A673 (cell line): ENCODE data around the gene LIMA1.
"Not testable (repeated sequence)": the region's sequence is repeated elsewhere in the genome, so short reads cannot be mapped to it uniquely, and the experiment has no call there.

Experiments used
- EZH2 ChIP-seq: fragments of 200-600 bp; sonication (generic); IDR thresholded peaks from 2 replicates; pipeline ENCODE4 v1.6.1; 2017; ENCODE audit warnings: borderline replicate concordance, low read depth, mild to moderate bottlenecking, mixed read lengths, antibody characterized with exemption, low read length; ENCODE audit not compliant: poor library complexity, severe bottlenecking
- TF ChIP-seq, protein P1 (sequence below): fragments of 300-800, 200-600 bp; sonication (generic); conservative IDR thresholded peaks from 2 replicates; pipeline ENCODE4 v1.5.1; 2017; ENCODE audit warnings: low read depth, mild to moderate bottlenecking, antibody characterized with exemption, low read length, moderate library complexity, mixed read lengths

DNA sequence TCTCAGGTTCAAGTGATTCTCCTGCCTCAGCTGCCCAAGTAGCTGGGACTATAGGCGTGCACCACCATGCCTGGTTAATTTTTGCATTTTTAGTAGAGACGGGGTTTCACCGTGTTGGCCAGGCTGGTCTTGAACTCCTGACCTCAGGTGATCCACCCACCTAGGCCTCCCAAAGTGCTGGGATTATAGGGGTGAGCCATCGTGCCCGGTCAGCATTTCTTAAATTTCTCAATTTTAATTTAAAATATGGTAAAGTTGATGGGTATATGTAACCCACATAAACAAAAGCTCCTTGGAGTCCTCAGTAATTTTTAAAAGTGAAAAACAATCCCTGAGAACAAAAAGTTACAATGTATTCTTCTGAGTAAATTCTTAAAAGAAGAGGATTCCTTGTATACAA, 128.4 kb downstream of the LIMA1 start:
- TF ChIP-seq, protein P1, sequence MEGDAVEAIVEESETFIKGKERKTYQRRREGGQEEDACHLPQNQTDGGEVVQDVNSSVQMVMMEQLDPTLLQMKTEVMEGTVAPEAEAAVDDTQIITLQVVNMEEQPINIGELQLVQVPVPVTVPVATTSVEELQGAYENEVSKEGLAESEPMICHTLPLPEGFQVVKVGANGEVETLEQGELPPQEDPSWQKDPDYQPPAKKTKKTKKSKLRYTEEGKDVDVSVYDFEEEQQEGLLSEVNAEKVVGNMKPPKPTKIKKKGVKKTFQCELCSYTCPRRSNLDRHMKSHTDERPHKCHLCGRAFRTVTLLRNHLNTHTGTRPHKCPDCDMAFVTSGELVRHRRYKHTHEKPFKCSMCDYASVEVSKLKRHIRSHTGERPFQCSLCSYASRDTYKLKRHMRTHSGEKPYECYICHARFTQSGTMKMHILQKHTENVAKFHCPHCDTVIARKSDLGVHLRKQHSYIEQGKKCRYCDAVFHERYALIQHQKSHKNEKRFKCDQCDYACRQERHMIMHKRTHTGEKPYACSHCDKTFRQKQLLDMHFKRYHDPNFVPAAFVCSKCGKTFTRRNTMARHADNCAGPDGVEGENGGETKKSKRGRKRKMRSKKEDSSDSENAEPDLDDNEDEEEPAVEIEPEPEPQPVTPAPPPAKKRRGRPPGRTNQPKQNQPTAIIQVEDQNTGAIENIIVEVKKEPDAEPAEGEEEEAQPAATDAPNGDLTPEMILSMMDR = not testable (repeated sequence)
- TF ChIP-seq EZH2 = not testable (repeated sequence)
